Bone marrow (tissue), 2 donors: ENCODE results near the gene NR1D1.
"Not testable (repeated sequence)": the region's sequence is repeated elsewhere in the genome, so short reads cannot be mapped to it uniquely, and the experiment has no call there.

Source experiments
- DNase-seq, 2 donors: peaks; one replicate each; lab custom pipeline; 2025; lab: John Stamatoyannopoulos, UW

Gene NR1D1

GRCh38 chr17:40100419-40100668 is at the start of gene NR1D1:
Gene NR1D1, minus strand, starts transcription at chr17:40100589. Its CDS starts 495 bp downstream, at chr17:40100094.
- DNase-seq: no peak

GRCh38 chr17:40148527-40148926 is 48.1 kb upstream of the NR1D1 start:
- DNase-seq: no peak

- DNase-seq: no peak
Measured at GRCh38 chr17:40145476-40145875, 45.1 kb upstream of the NR1D1 start.

GRCh38 chr17:40143166-40143565 is 42.8 kb upstream of the NR1D1 start:
- not testable (repeated sequence) for DNase-seq

- no peak for DNase-seq
Measured at GRCh38 chr17:40139566-40140058, 39.2 kb upstream of the NR1D1 start.

GRCh38 chr17:40135817-40136216 is 35.4 kb upstream of the NR1D1 start:
- DNase-seq: no peak

- no peak for DNase-seq
Measured at GRCh38 chr17:40134184-40134583, 33.8 kb upstream of the NR1D1 start.

- DNase-seq: peak in 1 of 2 donors; percentile 9
Measured at GRCh38 chr17:40130352-40131042, 30.1 kb upstream of the NR1D1 start.

- no peak for DNase-seq
Measured at GRCh38 chr17:40129498-40129897, 29.1 kb upstream of the NR1D1 start.

- DNase-seq: no peak
Measured at GRCh38 chr17:40124279-40125141, 24.1 kb upstream of the NR1D1 start.

- no peak for DNase-seq
Measured at GRCh38 chr17:40123811-40124114, 23.4 kb upstream of the NR1D1 start.

GRCh38 chr17:40122999-40123810 is 22.8 kb upstream of the NR1D1 start:
- peak in 1 of 2 donors; percentile 22 for DNase-seq

- peak in 1 of 2 donors; percentile 47 for DNase-seq
Measured at GRCh38 chr17:40122136-40122998, 22.0 kb upstream of the NR1D1 start.

- DNase-seq: peak; percentile 64 to 70
Measured at GRCh38 chr17:40121181-40122135, 21.1 kb upstream of the NR1D1 start, which contains the start of gene MSL1. Gene MSL1, plus strand, starts transcription at chr17:40121971. Its CDS starts 642 bp downstream, at chr17:40122613.

- DNase-seq: no peak
Measured at GRCh38 chr17:40115101-40115436, 14.7 kb upstream of the NR1D1 start.

- no peak for DNase-seq
Measured at GRCh38 chr17:40113907-40114245, 13.5 kb upstream of the NR1D1 start.

GRCh38 chr17:40113110-40113906 is 12.9 kb upstream of the NR1D1 start:
- peak; percentile 62 to 90 for DNase-seq

- DNase-seq: no peak
Measured at GRCh38 chr17:40112718-40113109, 12.3 kb upstream of the NR1D1 start.

GRCh38 chr17:40112191-40112711 is 11.9 kb upstream of the NR1D1 start:
- no peak for DNase-seq
